Measurements from ENCODE around the gene ANO4. TPM values are rescaled to one million over a fixed set of nuclear protein-coding genes. Genes with fewer than 3 reads are reported as not detected.
"Not testable (repeated sequence)": the region's sequence is repeated elsewhere in the genome, so short reads cannot be mapped to it uniquely, and the experiment has no call there.

ANO4 gene
- total RNA-seq, 1 donor from 2014 or later, result 7.3 TPM

GRCh38 chr12:100932571-100932970 is 138.0 kb downstream of the ANO4 start:
- Mint-ChIP-seq H3K27ac (no peak overlapping the region), H3K9me3 (no peaks in the 10 kb centered on the region), H3K27me3 (peaks cover 27% of the 10 kb centered on the region), H3K4me3 (no peak overlapping the region), H3K4me1 (ENCODE audit: unreplicated experiment) (no peaks in the 10 kb centered on the region), H3K36me3 (no peaks in the 10 kb centered on the region)
- no peak for DNase-seq (ENCODE audit: extremely low spot score, unreplicated experiment)
- no peak for TF ChIP-seq CTCF (conservative IDR thresholded peaks at IDR 0.05)

- peaks cover 35% of the 10 kb centered on the region for H3K27me3 Mint-ChIP-seq
- not testable (repeated sequence) for H3K36me3 Mint-ChIP-seq; H3K9me3 Mint-ChIP-seq; H3K27ac Mint-ChIP-seq; H3K4me1 Mint-ChIP-seq (ENCODE audit: unreplicated experiment); H3K4me3 Mint-ChIP-seq; DNase-seq (ENCODE audit: extremely low spot score, unreplicated experiment)
These were observed 139.0 kb downstream of the ANO4 start for GRCh38 chr12:100933531-100933930.

GRCh38 chr12:100935929-100936328 is 141.4 kb downstream of the ANO4 start:
- H3K27ac Mint-ChIP-seq, result no peak overlapping the region
- H3K9me3 Mint-ChIP-seq, result no peaks in the 10 kb centered on the region
- no peak overlapping the region for H3K4me3 Mint-ChIP-seq
- DNase-seq (ENCODE audit: extremely low spot score, unreplicated experiment), result no peak
- TF ChIP-seq CTCF (conservative IDR thresholded peaks at IDR 0.05), result no peak
- no peaks in the 10 kb centered on the region for H3K36me3 Mint-ChIP-seq
- H3K27me3 Mint-ChIP-seq, result peaks cover 32% of the 10 kb centered on the region
- H3K4me1 Mint-ChIP-seq (ENCODE audit: unreplicated experiment), result no peaks in the 10 kb centered on the region

- peaks cover 32% of the 10 kb centered on the region for H3K27me3 Mint-ChIP-seq
- H3K27ac Mint-ChIP-seq, result no peak overlapping the region
- no peak for DNase-seq (ENCODE audit: extremely low spot score, unreplicated experiment)
- H3K4me3 Mint-ChIP-seq, result no peak overlapping the region
- H3K36me3 Mint-ChIP-seq, result no peaks in the 10 kb centered on the region
- no peak for TF ChIP-seq CTCF (conservative IDR thresholded peaks at IDR 0.05)
- no peaks in the 10 kb centered on the region for H3K4me1 Mint-ChIP-seq (ENCODE audit: unreplicated experiment)
- H3K9me3 Mint-ChIP-seq, result no peaks in the 10 kb centered on the region
These were observed 142.1 kb downstream of the ANO4 start for GRCh38 chr12:100936661-100937060.

- no peaks in the 10 kb centered on the region for H3K36me3 Mint-ChIP-seq
- H3K27ac Mint-ChIP-seq, result no peak overlapping the region
These were observed 145.9 kb downstream of the ANO4 start for GRCh38 chr12:100940503-100940902.

More at GRCh38 chr12:100940503-100940902, 145.9 kb downstream of the ANO4 start:
- no peak for DNase-seq (ENCODE audit: extremely low spot score, unreplicated experiment)
- Mint-ChIP-seq H3K9me3 (no peaks in the 10 kb centered on the region), H3K4me1 (ENCODE audit: unreplicated experiment) (no peaks in the 10 kb centered on the region), H3K27me3 (peaks cover 28% of the 10 kb centered on the region), H3K4me3 (no peak overlapping the region)
- TF ChIP-seq CTCF (conservative IDR thresholded peaks at IDR 0.05), result no peak

All from type B pancreatic cell (in vitro differentiated cells).